Pulmonary artery endothelial cell (primary cell): ENCODE measurements around the gene CTPS2. TPM values are rescaled to one million over a fixed set of nuclear protein-coding genes. Genes with fewer than 3 reads are reported as not detected.

Experiments used
- DNase-seq: peaks from one replicate; pipeline ENCODE4 v3.0.0-alpha.2; 2011; ENCODE audit warnings: low read depth, low spot score
- total RNA-seq: library from RNA; depleted of rRNA; stranded (reverse); fragments of >200 nt; gene quantifications from 2 replicates; pipeline ENCODE4 v1.2.3, GENCODE V29; 2014

The CTPS2 gene
- total RNA-seq, 1 donor from 2014 or later, result 14.4 TPM

DNA sequence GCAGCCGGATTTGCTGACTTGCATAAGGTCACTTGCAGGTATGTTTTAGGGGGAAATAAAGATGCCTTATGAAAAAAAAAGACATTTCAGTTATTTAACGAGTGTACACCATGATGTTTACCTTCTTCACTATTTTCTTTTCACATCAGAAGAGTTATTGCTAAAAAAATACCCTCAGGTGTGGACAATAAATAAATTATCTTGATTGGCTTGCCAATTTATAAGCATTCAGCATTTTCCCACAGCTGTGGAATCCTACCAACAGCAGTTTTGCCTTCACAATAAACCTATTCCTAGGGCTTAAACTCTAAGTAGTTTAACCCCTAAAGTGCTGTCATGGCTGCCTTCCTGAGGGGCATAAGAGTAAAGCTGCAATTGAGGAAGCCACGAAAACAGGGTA lies 145.9 kb downstream of the CTPS2 start:
- no peak for DNase-seq

- no peak for DNase-seq
These were observed 152.3 kb downstream of the CTPS2 start for GRCh38 chrX:16560173-16560572.

GRCh38 chrX:16559206-16559619 lies 153.3 kb downstream of the CTPS2 start:
- no peak for DNase-seq

DNA sequence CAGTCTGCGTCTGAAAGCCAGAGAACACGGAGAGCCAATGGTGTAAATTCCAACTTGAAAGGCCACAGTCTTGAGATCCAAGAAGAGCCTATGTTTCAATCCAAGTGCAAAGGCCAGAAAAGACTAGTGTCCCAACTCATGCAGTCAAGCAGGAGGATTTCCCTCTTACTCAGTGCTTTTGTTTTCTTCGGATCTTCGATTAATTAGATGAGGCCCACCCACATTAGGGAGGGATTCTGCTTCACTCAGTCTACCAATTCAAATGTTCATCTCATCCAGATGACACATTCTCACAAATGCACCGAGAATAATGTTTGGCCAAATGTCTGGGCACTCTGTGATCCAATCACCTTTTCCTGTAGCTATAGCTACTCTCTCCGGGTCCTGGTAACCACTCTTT lies 154.0 kb downstream of the CTPS2 start:
- DNase-seq, result no peak

DNA sequence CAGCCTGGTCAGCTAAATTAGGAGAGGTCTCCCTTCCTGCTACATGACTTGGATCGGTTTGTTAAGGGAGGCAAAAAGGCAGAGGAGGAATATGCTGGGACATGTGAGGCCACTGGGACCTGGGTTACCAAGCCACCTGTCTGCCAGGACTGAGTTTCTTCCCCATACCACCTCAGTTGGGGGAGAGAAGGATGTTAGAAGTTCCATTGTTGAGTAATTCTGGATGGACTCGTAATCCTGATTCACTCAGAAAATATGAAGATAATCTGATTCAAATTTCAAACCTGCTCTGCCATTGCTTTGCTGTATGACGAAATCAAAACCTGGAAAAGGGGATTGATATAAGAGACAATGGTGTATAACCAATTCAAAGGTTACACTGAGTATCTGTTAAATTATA lies 159.9 kb downstream of the CTPS2 start:
- DNase-seq, result no peak

DNA sequence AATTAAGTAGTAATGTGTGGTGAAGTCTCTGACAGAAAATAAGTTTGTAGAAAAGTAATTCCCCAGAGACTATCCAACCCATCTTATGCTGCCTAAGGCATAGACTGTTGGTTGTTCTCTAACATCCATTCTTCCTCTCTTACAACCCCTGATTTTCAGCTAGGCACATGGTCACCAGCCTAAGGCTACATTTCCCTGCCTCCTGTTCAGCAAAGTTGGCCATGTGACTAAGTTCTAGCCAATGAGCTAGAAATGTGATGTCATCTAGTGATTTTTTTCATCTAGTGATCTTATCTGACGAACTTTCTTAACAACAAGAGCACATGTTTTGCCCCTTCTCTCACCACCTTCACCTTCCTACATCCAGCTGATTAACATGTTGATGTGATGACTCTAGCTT lies 164.8 kb downstream of the CTPS2 start:
- DNase-seq, result no peak

DNA sequence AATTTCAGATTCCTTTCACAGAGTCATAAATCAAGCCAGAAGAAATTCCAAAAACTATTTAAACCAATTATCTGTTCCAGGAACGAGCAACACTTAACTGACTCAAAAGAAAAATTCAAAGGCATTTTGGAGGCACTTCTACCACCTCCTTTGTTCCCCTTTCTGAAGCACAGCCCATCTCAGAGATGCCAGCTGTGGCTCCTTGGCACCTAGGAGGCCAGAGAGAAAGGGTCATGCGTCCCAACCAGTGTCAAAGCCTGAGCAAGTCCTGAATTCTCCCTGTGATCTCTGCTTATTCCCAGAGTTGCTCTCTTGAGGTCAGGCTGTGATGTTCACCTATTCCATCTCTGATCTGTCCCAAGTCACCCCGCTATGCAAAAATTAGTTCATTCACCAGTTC lies 167.5 kb downstream of the CTPS2 start:
- DNase-seq, result no peak

Other genes with a start within 250 kb of the CTPS2 start
- not detected in 2 replicates for gene S100G, start 62.5 kb downstream of the CTPS2 start, total RNA-seq
- 30.2 and 31.4 TPM in 2 replicates for gene SYAP1, start 6.9 kb upstream of the CTPS2 start, total RNA-seq
- gene TXLNG, start 73.8 kb upstream of the CTPS2 start, total RNA-seq, result 5.6 and 6.6 TPM in 2 replicates
- gene RBBP7, start 157.7 kb upstream of the CTPS2 start, total RNA-seq, result 174 and 192 TPM in 2 replicates
- gene REPS2, start 234.0 kb upstream of the CTPS2 start, total RNA-seq, result 3.4 and 3.8 TPM in 2 replicates